ENCODE measurements around the gene ANP32E. TPM values are rescaled to one million over a fixed set of nuclear protein-coding genes. Genes with fewer than 3 reads are reported as not detected.

Gene ANP32E
- total RNA-seq, 1 experiment from 2014 or later, result 95.1 TPM

GRCh38 chr1:150268705-150269403, 32.9 kb upstream of the ANP32E start, which contains the start of gene APH1A:
TSS of gene APH1A (minus strand) at chr1:150269016. CDS start at chr1:150268810, 206 bp downstream.
- intact Hi-C loops (cut with micrococcal nuclease), result no loop called here
- ChIA-PET CTCF (interaction anchor here (1.0 kb wide), 1 partner anchor 13 kb away, joined by 5 read pairs; no protein-coding TSS in a partner anchor), POLR2A (interaction anchor here (1.0 kb wide), 1 partner anchor 12 kb away, joined by 3 read pairs; no protein-coding TSS in a partner anchor), RAD21 (ENCODE audit: low non-redundant PET in 1 of 2, low total read pairs in 2 of 2, uncharacterized antibody in 2 of 2, unreplicated experiment in 2 of 2) (no interaction called here)
- peaks cover 22 to 33% of the 10 kb centered on the region in 2 experiments for H3K4me1 ChIP-seq (ENCODE audit: control insufficient read depth in 1 of 2, insufficient read depth in 2 of 2, low read length in 2 of 2)
- no peaks in the 10 kb centered on the region for H3K27me3 ChIP-seq (ENCODE audit: insufficient read depth, low read length)
- H4K20me1 ChIP-seq (ENCODE audit: insufficient read depth), result no peaks in the 10 kb centered on the region
- peaks cover 22% of the 10 kb centered on the region for H3K79me2 ChIP-seq (ENCODE audit: insufficient read depth, low read length)
- peak within 1 kb of the TSS; percentile 47 for H2AFZ ChIP-seq (ENCODE audit: low read depth, low read length, poor library complexity, severe bottlenecking)
- H3K4me2 ChIP-seq (ENCODE audit: low read length), result peak within 1 kb of the TSS; percentile 99
- H3K27ac ChIP-seq (ENCODE audit: low read depth, low read length), result peak within 1 kb of the TSS; percentile 69
- DNase-seq (ENCODE audit: low read depth, low spot score), result peak; percentile 91
- H3K4me3 ChIP-seq (replicated peaks in 1 of 2; ENCODE audit: low read depth in 1 of 2, low read length in 2 of 2), result peak within 1 kb of the TSS; percentile 93 to 100
- BruUV-seq (replicated peaks), result no TSS peak
- H3K9me3 ChIP-seq (ENCODE audit: control insufficient read depth in 1 of 2, insufficient read depth in 1 of 2, low read depth in 1 of 2, low read length in 2 of 2), result no peaks in the 10 kb centered on the region
- TF ChIP-seq MAX (IDR thresholded peaks at IDR 0.05) (peak; percentile 62), CTCF (IDR thresholded peaks at IDR 0.05 in 2 of 3, conservative IDR thresholded peaks at IDR 0.05 in 1 of 3; ENCODE audit: borderline replicate concordance in 1 of 3, insufficient read depth in 1 of 3, low read depth in 2 of 3, low read length in 2 of 3) (no peak), EGR1 (IDR thresholded peaks at IDR 0.05; ENCODE audit: low read depth) (peak; percentile 85), CBX3 (IDR thresholded peaks at IDR 0.05; ENCODE audit: low read depth) (peak; percentile 68; the same call in 1 of the 2 replicates), ZBTB33 (IDR thresholded peaks at IDR 0.05; ENCODE audit: extremely low read depth, insufficient replicate concordance, low read length) (peak; percentile 74), FOSL1 (IDR thresholded peaks at IDR 0.05; ENCODE audit: low read depth) (no peak), EZH2 (IDR thresholded peaks at IDR 0.05) (no peak), ZFX (IDR thresholded peaks at IDR 0.05) (peak; percentile 54; the same call in 1 of the 2 replicates), EZH2phosphoT487 (IDR thresholded peaks at IDR 0.05; ENCODE audit: borderline replicate concordance) (no peak), ELF1 (IDR thresholded peaks at IDR 0.05; ENCODE audit: borderline replicate concordance, low read depth) (no peak; the same call in 1 of the 2 replicates), SP1 (IDR thresholded peaks at IDR 0.05; ENCODE audit: low read depth) (peak; percentile 87), POLR2A (IDR thresholded peaks at IDR 0.05; ENCODE audit: borderline replicate concordance, extremely low read depth, insufficient read depth, insufficient read length) (no peak), YY1 (IDR thresholded peaks at IDR 0.05; ENCODE audit: extremely low read depth, insufficient replicate concordance, low read depth, low read length) (peak; percentile 80), POLR2AphosphoS5 (IDR thresholded peaks at IDR 0.05; ENCODE audit: low read depth, low read length) (peak; percentile 64), JUND (IDR thresholded peaks at IDR 0.05) (no peak)
- H3K9ac ChIP-seq (ENCODE audit: low read length), result peak within 1 kb of the TSS; percentile 97
- peak; percentile 98 for ATAC-seq
- H3K36me3 ChIP-seq (ENCODE audit: control insufficient read depth in 1 of 2, insufficient read depth in 2 of 2, low read length in 2 of 2), result peaks cover 3 to 15% of the 10 kb centered on the region in 2 experiments; a peak in 2 of 4 replicates
- H3K9me2 ChIP-seq (ENCODE audit: insufficient read depth), result no peaks in the 10 kb centered on the region
